Liver (tissue), 9 donors: Measurements from ENCODE around the gene OSBPL1A. TPM values are rescaled to one million over a fixed set of nuclear protein-coding genes. Genes with fewer than 3 reads are reported as not detected.

ENCODE experiments used
- DNase-seq: peaks from one replicate; pipeline ENCODE4 v3.0.0-alpha.2; 2017; ENCODE audit warnings: low spot score
- H3K27ac ChIP-seq, 2 donors: one replicate each; pipeline ENCODE4 v1.7.0; 2013; ENCODE audit warnings: inconsistent platforms in 2 of 2, low read length in 2 of 2, control low read depth in 1 of 2, low read depth in 1 of 2, mild to moderate bottlenecking in 1 of 2
- H3K27me3 ChIP-seq, 4 donors: one replicate each; pipeline versions ENCODE4 v1.6.1 to v1.7.0; 2013; ENCODE audit warnings: low read length in 3 of 4, inconsistent platforms in 1 of 4, mild to moderate bottlenecking in 1 of 4, moderate library complexity in 1 of 4; ENCODE audit not compliant: control insufficient read depth in 4 of 4, insufficient read depth in 4 of 4
- H3K36me3 ChIP-seq, 4 donors: one replicate each; pipeline versions ENCODE4 v1.6.1 to v1.7.0; 2013; ENCODE audit warnings: low read length in 3 of 4, mild to moderate bottlenecking in 3 of 4, low read depth in 1 of 4, moderate library complexity in 1 of 4; ENCODE audit not compliant: control insufficient read depth in 4 of 4, insufficient read depth in 3 of 4
- H3K4me1 ChIP-seq, 4 donors: one replicate each; pipeline versions ENCODE4 v1.6.1 to v1.7.0; 2013; ENCODE audit warnings: low read length in 3 of 4, mild to moderate bottlenecking in 3 of 4, moderate library complexity in 1 of 4; ENCODE audit not compliant: control insufficient read depth in 4 of 4, insufficient read depth in 4 of 4
- H3K4me3 ChIP-seq, 3 donors: one replicate each; pipeline versions ENCODE4 v1.6.1 to v1.7.0; 2013; ENCODE audit warnings: low read length in 3 of 3, control low read depth in 1 of 3, low read depth in 1 of 3, mild to moderate bottlenecking in 1 of 3
- H3K9ac ChIP-seq, 2 donors: one replicate each; pipeline ENCODE4 v1.7.0; 2013; ENCODE audit warnings: low read length in 2 of 2, mild to moderate bottlenecking in 2 of 2, moderate library complexity in 2 of 2, control low read depth in 1 of 2, low read depth in 1 of 2
- H3K9me3 ChIP-seq, 4 donors: one replicate each; pipeline versions ENCODE4 v1.6.1 to v1.7.0; 2013; ENCODE audit warnings: low read length in 3 of 4; ENCODE audit not compliant: control insufficient read depth in 4 of 4
- ATF3 ChIP-seq: IDR thresholded peaks from 2 replicates; pipeline ENCODE4 v1.6.1; 2016; ENCODE audit warnings: antibody characterized with exemption
- EGR1 ChIP-seq, 2 donors: IDR thresholded peaks; 2 replicates each; pipeline ENCODE4 v1.6.1; 2016 to 2018; ENCODE audit warnings: antibody characterized with exemption in 2 of 2, low read depth in 2 of 2
- FOXA1 ChIP-seq: IDR thresholded peaks from 2 replicates; pipeline ENCODE4 v1.6.1; 2016; ENCODE audit warnings: antibody characterized with exemption
- FOXA2 ChIP-seq: IDR thresholded peaks from 2 replicates; pipeline ENCODE4 v1.6.1; 2016; ENCODE audit warnings: antibody characterized with exemption
- GABPA ChIP-seq, 2 donors: IDR thresholded peaks in 1 of 2; conservative IDR thresholded peaks in 1 of 2; 2 replicates each; pipeline ENCODE4 v1.6.1; 2016; ENCODE audit warnings: antibody characterized with exemption in 2 of 2, mild to moderate bottlenecking in 1 of 2, moderate library complexity in 1 of 2
- HNF4A ChIP-seq, 2 donors: conservative IDR thresholded peaks; 2 replicates each; pipeline ENCODE4 v1.6.1; 2016; ENCODE audit warnings: antibody characterized with exemption in 2 of 2, mild to moderate bottlenecking in 2 of 2
- JUND ChIP-seq, 2 donors: IDR thresholded peaks; 2 replicates each; pipeline ENCODE4 v1.6.1; 2016; ENCODE audit warnings: antibody characterized with exemption in 2 of 2
- MAX ChIP-seq: IDR thresholded peaks from 2 replicates; pipeline ENCODE4 v1.6.1; 2016; ENCODE audit warnings: antibody characterized with exemption
- NR2F2 ChIP-seq: IDR thresholded peaks from 2 replicates; pipeline ENCODE4 v1.6.1; 2016; ENCODE audit warnings: antibody characterized with exemption
- RAD21 ChIP-seq, 2 donors: IDR thresholded peaks; 2 replicates each; pipeline ENCODE4 v1.6.1; 2016; ENCODE audit warnings: antibody characterized with exemption in 2 of 2, mild to moderate bottlenecking in 2 of 2
- REST ChIP-seq: IDR thresholded peaks from 2 replicates; pipeline ENCODE4 v1.6.1; 2016; ENCODE audit warnings: antibody characterized with exemption, mild to moderate bottlenecking
- SP1 ChIP-seq: IDR thresholded peaks from 2 replicates; pipeline ENCODE4 v1.6.1; 2018; ENCODE audit warnings: antibody characterized with exemption, mild to moderate bottlenecking
- TAF1 ChIP-seq: conservative IDR thresholded peaks from 2 replicates; pipeline ENCODE4 v1.6.1; 2016; ENCODE audit warnings: antibody characterized with exemption, mild to moderate bottlenecking
- WGBS: extraction: QIAGEN DNeasy Blood & Tissue Kit; methylation state at CpG from one replicate; pipeline ENCODE4 v1.1.7; 2013; 5-methylcytosine and 5-hydroxymethylcytosine counted together
- polyA plus RNA-seq, 2 donors: library from polyadenylated mRNA; stranded (reverse) in 1 of 2; unstranded in 1 of 2; fragments of 200-250 nt in 1 of 2; fragments of >200 nt in 1 of 2; fragmentation: Nextera tagmentation in 1 of 2; extraction: Ambion mirVana in 1 of 2; gene quantifications; one replicate each; pipeline versions ENCODE4 v1.2.1 to v1.2.3, GENCODE V29; 2013 to 2015
- total RNA-seq, 2 donors: library from RNA; depleted of rRNA; stranded (reverse); fragments of >200 nt; gene quantifications; one replicate each; pipeline ENCODE4 v1.2.3, GENCODE V29; 2014
- donor health status: healthy.
- donor health status: healthy.
- donor health status: healthy.
- donor health status: healthy.
- donor health status: healthy.

Gene OSBPL1A
- total and polyA plus RNA-seq, 4 donors, result 5.4 to 12.6 (median 8.9) TPM

GRCh38 chr18:24446453-24446852 lies 48.8 kb upstream of the OSBPL1A start:
- Histone ChIP-seq H3K27ac (no peak overlapping the region), H3K9me3 (no peaks in the 10 kb centered on the region), H3K9ac (no peak overlapping the region), H3K27me3 (no peaks in the 10 kb centered on the region), H3K4me1 (no peaks in the 10 kb centered on the region), H3K4me3 (no peak overlapping the region), H3K36me3 (peaks cover 6 to 59% (median 43%) of the 10 kb centered on the region in 4 donors)
- TF ChIP-seq GABPA (IDR thresholded peaks at IDR 0.05 in 1 of 2, conservative IDR thresholded peaks at IDR 0.05 in 1 of 2), result no peak
- 95% methylated on average over 1 of the region's 1 CpG for WGBS
- no peak for DNase-seq

- H3K27me3 ChIP-seq, result no peaks in the 10 kb centered on the region
- no peaks in the 10 kb centered on the region for H3K9me3 ChIP-seq
- H3K36me3 ChIP-seq, result peaks cover 9 to 53% (median 33%) of the 10 kb centered on the region in 4 donors
- no peak for DNase-seq
- no peaks in the 10 kb centered on the region for H3K4me1 ChIP-seq
- WGBS, result 84% methylated on average over 2 of the region's 2 CpGs
- H3K9ac ChIP-seq, result no peak overlapping the region
- H3K4me3 ChIP-seq, result no peak overlapping the region
- TF ChIP-seq MAX, result no peak
- TF ChIP-seq RAD21 (IDR thresholded peaks at IDR 0.05), result no peak
- TF ChIP-seq JUND (IDR thresholded peaks at IDR 0.05), result no peak
- TF ChIP-seq SP1, result no peak
- no peak for TF ChIP-seq EGR1 (IDR thresholded peaks at IDR 0.05; ENCODE audit: low read depth in 2 of 2)
- no peak for TF ChIP-seq FOXA1
- TF ChIP-seq NR2F2, result no peak
- no peak for TF ChIP-seq HNF4A (conservative IDR thresholded peaks at IDR 0.05)
- no peak for TF ChIP-seq TAF1
- TF ChIP-seq FOXA2, result no peak
- TF ChIP-seq ATF3, result no peak
- no peak for TF ChIP-seq REST
- no peak overlapping the region for H3K27ac ChIP-seq
Measured at GRCh38 chr18:24443870-24444269, 46.2 kb upstream of the OSBPL1A start.

- H3K36me3 ChIP-seq, result peaks cover 5 to 21% (median 13%) of the 10 kb centered on the region in 4 donors
- no peak for DNase-seq
- no peak overlapping the region for H3K9ac ChIP-seq
- no peaks in the 10 kb centered on the region for H3K9me3 ChIP-seq
- no peaks in the 10 kb centered on the region for H3K27me3 ChIP-seq
- no peak overlapping the region for H3K4me3 ChIP-seq
- no peak overlapping the region for H3K27ac ChIP-seq
- 95% methylated on average over 1 of the region's 1 CpG for WGBS
- H3K4me1 ChIP-seq, result no peaks in the 10 kb centered on the region
- TF ChIP-seq FOXA2, result no peak
- no peak for TF ChIP-seq MAX
- TF ChIP-seq HNF4A (conservative IDR thresholded peaks at IDR 0.05), result no peak
- TF ChIP-seq JUND (IDR thresholded peaks at IDR 0.05), result no peak
- TF ChIP-seq RAD21 (IDR thresholded peaks at IDR 0.05), result no peak
Measured at GRCh38 chr18:24436939-24437338, 39.3 kb upstream of the OSBPL1A start.
